Effector memory CD8-positive, alpha-beta T cell (primary cell): ENCODE results near the gene ARHGAP24.
"Not testable (repeated sequence)": the region's sequence is repeated elsewhere in the genome, so short reads cannot be mapped to it uniquely, and the experiment has no call there.

Experiments used
- ATAC-seq: fragments of 150-1000 bp; cut with Tn5 transposase; replicated peaks from 2 replicates; pipeline ENCODE4 v1.10.0; 2021; ENCODE audit warnings: mild to moderate bottlenecking, moderate library complexity
- DNase-seq, 3 experiments: peaks; one replicate each; pipeline ENCODE4 v3.0.0; 2021
- H3K27ac Mint-ChIP-seq, 2 donors: one replicate each; pipeline ENCODE4 v1.8.0; 2022; ENCODE audit warnings: mild to moderate bottlenecking in 2 of 2, mixed read lengths in 2 of 2, moderate library complexity in 2 of 2
- H3K27me3 Mint-ChIP-seq, 2 donors: one replicate each; pipeline ENCODE4 v1.8.0; 2022; ENCODE audit warnings: mixed read lengths in 2 of 2
- H3K36me3 Mint-ChIP-seq: one replicate; pipeline ENCODE4 v1.8.0; 2022; ENCODE audit warnings: mild to moderate bottlenecking, moderate library complexity, mixed read lengths; ENCODE audit not compliant: insufficient read depth
- H3K4me1 Mint-ChIP-seq, 2 donors: one replicate each; pipeline ENCODE4 v1.8.0; 2022; ENCODE audit warnings: low read depth in 2 of 2, mixed read lengths in 2 of 2
- H3K4me3 Mint-ChIP-seq, 2 donors: one replicate each; pipeline ENCODE4 v1.8.0; 2022; ENCODE audit warnings: mild to moderate bottlenecking in 2 of 2, mixed read lengths in 2 of 2, moderate library complexity in 2 of 2
- H3K9me3 Mint-ChIP-seq, 2 donors: one replicate each; pipeline ENCODE4 v1.8.0; 2022; ENCODE audit warnings: mixed read lengths in 2 of 2

Gene ARHGAP24

GRCh38 chr4:85821688-85822455 lies 346.9 kb downstream of the ARHGAP24 start:
- no peak overlapping the region for H3K27ac Mint-ChIP-seq
- DNase-seq (no peak), ATAC-seq (no peak)
- H3K9me3 Mint-ChIP-seq = peaks cover 0 to 4% of the 10 kb centered on the region in 2 donors
- H3K27me3 Mint-ChIP-seq = no peaks in the 10 kb centered on the region
- H3K36me3 Mint-ChIP-seq = no peaks in the 10 kb centered on the region
- no peak overlapping the region for H3K4me3 Mint-ChIP-seq
- H3K4me1 Mint-ChIP-seq = no peaks in the 10 kb centered on the region

GRCh38 chr4:85823295-85823694 lies 348.3 kb downstream of the ARHGAP24 start:
- H3K27ac Mint-ChIP-seq = no peak overlapping the region
- DNase-seq (no peak), ATAC-seq (no peak)
- peaks cover 0 to 4% of the 10 kb centered on the region in 2 donors for H3K9me3 Mint-ChIP-seq
- H3K36me3 Mint-ChIP-seq = no peaks in the 10 kb centered on the region
- no peak overlapping the region for H3K4me3 Mint-ChIP-seq
- H3K27me3 Mint-ChIP-seq = no peaks in the 10 kb centered on the region
- H3K4me1 Mint-ChIP-seq = no peaks in the 10 kb centered on the region

- Mint-ChIP-seq H3K27ac (no peak overlapping the region), H3K4me1 (no peaks in the 10 kb centered on the region), H3K36me3 (no peaks in the 10 kb centered on the region), H3K9me3 (peaks cover 0 to 2% of the 10 kb centered on the region in 2 donors), H3K4me3 (no peak overlapping the region), H3K27me3 (no peaks in the 10 kb centered on the region)
- DNase-seq (no peak), ATAC-seq (no peak)
Observed at GRCh38 chr4:85824166-85824945, 349.4 kb downstream of the ARHGAP24 start.

GRCh38 chr4:85826060-85826678 lies 351.2 kb downstream of the ARHGAP24 start:
- H3K4me1 Mint-ChIP-seq = no peaks in the 10 kb centered on the region
- peaks cover 0 to 3% of the 10 kb centered on the region in 2 donors for H3K9me3 Mint-ChIP-seq
- no peak overlapping the region for H3K4me3 Mint-ChIP-seq
- DNase-seq (no peak), ATAC-seq (no peak)
- H3K27me3 Mint-ChIP-seq = no peaks in the 10 kb centered on the region
- H3K36me3 Mint-ChIP-seq = no peaks in the 10 kb centered on the region
- no peak overlapping the region for H3K27ac Mint-ChIP-seq

- Mint-ChIP-seq H3K4me3 (no peak overlapping the region), H3K9me3 (peaks cover 0 to 3% of the 10 kb centered on the region in 2 donors), H3K27ac (no peak overlapping the region), H3K4me1 (no peaks in the 10 kb centered on the region), H3K27me3 (no peaks in the 10 kb centered on the region), H3K36me3 (no peaks in the 10 kb centered on the region)
- ATAC-seq (no peak), DNase-seq (no peak)
Observed at GRCh38 chr4:85828027-85828890, 353.3 kb downstream of the ARHGAP24 start.

DNA sequence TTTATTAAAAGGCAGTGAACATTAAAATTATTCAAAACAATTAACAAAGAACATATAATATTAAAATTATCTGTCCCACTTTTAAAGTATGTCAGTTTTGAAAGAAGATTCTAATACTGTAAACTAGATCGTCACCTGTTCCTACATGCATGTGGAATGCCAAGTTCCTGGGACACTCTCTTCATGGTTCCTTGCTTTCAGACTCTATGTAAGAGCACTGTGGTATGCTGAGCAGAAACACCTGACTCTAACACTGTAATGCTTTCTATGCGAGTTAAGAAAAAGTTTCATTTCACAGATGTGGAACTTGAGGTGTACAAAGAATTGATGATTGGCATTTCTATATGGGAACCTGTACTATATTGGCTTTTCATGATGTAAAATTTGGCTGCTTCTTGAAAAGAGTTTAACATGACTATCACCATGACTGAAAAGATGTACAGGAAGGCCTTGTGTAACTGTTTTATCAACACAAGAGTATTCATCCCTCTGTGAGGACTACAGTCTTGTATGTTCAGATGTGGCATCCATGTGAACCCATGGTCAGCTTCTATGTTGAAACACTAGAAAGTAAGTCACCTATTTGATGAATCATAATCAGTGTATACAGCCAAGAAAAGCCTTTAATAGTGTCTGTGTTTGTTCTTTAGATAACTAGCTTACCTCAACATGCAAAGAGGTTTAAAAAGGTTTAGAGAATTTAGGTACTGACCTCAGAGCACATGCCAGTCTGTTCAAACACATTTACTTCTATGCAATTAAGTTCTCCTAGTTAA lies 354.5 kb downstream of the ARHGAP24 start:
- no peak for DNase-seq
- H3K4me3 Mint-ChIP-seq = no peak overlapping the region
- no peaks in the 10 kb centered on the region for H3K4me1 Mint-ChIP-seq
- H3K27me3 Mint-ChIP-seq = no peaks in the 10 kb centered on the region
- no peaks in the 10 kb centered on the region for H3K36me3 Mint-ChIP-seq
- peaks cover 0 to 3% of the 10 kb centered on the region in 2 donors for H3K9me3 Mint-ChIP-seq
- no peak for ATAC-seq
- H3K27ac Mint-ChIP-seq = no peak overlapping the region

DNA sequence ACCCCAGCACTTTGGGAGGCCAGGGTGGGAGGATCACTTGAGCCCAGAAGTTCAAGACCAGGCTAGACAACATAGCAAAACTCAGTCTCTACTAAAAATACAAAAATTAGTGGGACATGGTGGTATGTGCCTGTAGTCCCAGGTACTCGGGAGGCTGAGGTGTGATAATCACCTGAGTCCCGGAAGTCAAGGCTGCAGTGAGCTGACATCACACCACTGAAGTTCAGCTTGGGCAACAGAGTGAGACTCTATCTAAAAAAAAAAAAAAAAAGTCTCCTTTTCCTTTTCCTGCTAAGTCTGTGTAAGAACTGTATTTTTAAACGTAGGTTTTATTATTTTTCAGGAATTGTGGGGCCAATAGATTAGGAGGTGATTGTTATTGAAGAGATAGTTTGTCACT lies 356.7 kb downstream of the ARHGAP24 start:
- peaks cover 0 to 3% of the 10 kb centered on the region in 2 donors for H3K9me3 Mint-ChIP-seq
- DNase-seq (no peak), ATAC-seq (no peak)
- no peaks in the 10 kb centered on the region for H3K4me1 Mint-ChIP-seq
- no peaks in the 10 kb centered on the region for H3K27me3 Mint-ChIP-seq
- no peak overlapping the region for H3K4me3 Mint-ChIP-seq
- no peaks in the 10 kb centered on the region for H3K36me3 Mint-ChIP-seq
- no peak overlapping the region for H3K27ac Mint-ChIP-seq

DNA sequence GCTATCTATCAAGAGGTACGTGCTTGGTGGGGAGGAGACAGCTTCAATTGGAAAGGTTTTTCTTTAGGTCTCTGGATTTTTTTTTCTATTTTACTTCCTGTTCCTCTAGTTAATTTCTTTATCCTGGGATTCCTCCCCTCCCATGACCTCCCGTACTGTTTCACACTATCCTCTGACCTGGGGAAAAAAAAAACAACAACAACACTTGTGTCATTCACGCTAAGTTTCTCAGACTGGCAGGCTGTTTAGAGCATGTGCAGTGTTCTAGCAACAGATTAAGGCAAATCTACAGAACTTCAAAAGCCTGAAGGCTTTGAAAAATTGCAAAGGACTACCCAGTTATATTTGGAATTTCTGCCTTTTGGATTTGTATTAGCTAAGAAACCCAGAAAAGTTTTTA lies 358.4 kb downstream of the ARHGAP24 start:
- DNase-seq (no peak), ATAC-seq (no peak)
- H3K27ac Mint-ChIP-seq = no peak overlapping the region
- H3K36me3 Mint-ChIP-seq = no peaks in the 10 kb centered on the region
- peaks cover 0 to 4% of the 10 kb centered on the region in 2 donors for H3K9me3 Mint-ChIP-seq
- H3K4me3 Mint-ChIP-seq = no peak overlapping the region
- no peaks in the 10 kb centered on the region for H3K4me1 Mint-ChIP-seq
- no peaks in the 10 kb centered on the region for H3K27me3 Mint-ChIP-seq

- ATAC-seq (no peak), DNase-seq (no peak)
- H3K4me1 Mint-ChIP-seq = no peaks in the 10 kb centered on the region
- peaks cover 6% of the 10 kb centered on the region in 2 donors for H3K9me3 Mint-ChIP-seq
- no peaks in the 10 kb centered on the region for H3K36me3 Mint-ChIP-seq
- no peak overlapping the region for H3K27ac Mint-ChIP-seq
- no peaks in the 10 kb centered on the region for H3K27me3 Mint-ChIP-seq
- H3K4me3 Mint-ChIP-seq = no peak overlapping the region
Observed at GRCh38 chr4:85834934-85835333, 360.0 kb downstream of the ARHGAP24 start.

DNA sequence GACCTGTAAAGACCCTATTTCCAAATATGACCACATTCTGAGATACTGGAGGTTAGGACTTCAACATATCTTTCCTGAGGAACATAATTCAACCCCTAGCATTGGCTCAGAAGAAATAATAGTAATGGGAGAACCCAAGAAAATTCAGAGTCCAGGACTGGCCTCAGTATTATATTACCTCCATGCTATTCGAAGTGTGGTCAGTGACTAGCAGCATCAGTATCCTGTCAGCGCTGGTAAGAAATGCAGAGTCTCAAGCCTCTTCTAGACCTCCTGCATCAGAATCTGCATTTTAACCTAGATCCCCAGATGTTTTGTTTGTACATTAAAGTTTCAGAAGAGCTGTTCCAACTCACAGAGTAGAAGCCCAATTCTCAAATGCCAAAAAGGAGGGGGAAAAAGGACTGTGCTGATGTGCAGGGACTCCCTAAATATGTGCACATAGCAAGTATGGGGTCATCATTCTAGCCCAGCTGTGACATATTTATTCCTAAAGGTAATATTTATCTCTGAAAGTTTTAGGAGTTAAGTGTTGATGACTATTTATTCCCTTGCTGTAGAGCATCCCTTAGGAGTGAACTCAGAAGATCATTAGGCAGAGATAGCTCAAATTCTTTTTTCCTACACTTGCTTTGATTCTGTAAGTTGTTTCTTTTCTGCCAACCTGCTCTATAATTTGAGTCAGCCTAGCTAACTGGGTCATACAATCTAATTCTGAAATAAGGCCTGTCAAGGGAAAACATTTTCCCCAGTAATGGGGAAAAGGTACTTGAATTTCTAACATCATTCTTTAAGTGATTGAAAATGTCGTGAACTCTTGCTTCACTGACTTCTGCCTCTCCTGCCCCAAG lies 361.9 kb downstream of the ARHGAP24 start:
- Mint-ChIP-seq H3K4me1 (no peaks in the 10 kb centered on the region), H3K9me3 (peaks cover 4 to 6% of the 10 kb centered on the region in 2 donors), H3K27ac (no peak overlapping the region), H3K4me3 (no peak overlapping the region), H3K27me3 (no peaks in the 10 kb centered on the region), H3K36me3 (no peaks in the 10 kb centered on the region)
- ATAC-seq (no peak), DNase-seq (no peak)

GRCh38 chr4:85837439-85837733 lies 362.4 kb downstream of the ARHGAP24 start:
- ATAC-seq = no peak

GRCh38 chr4:85839981-85840451 lies 365.1 kb downstream of the ARHGAP24 start:
- H3K4me3 Mint-ChIP-seq, H3K27ac Mint-ChIP-seq, H3K9me3 Mint-ChIP-seq, H3K4me1 Mint-ChIP-seq, H3K27me3 Mint-ChIP-seq, ATAC-seq, DNase-seq, H3K36me3 Mint-ChIP-seq: not testable (repeated sequence)

More at GRCh38 chr4:85837439-85837733, 362.4 kb downstream of the ARHGAP24 start:
- no peak for DNase-seq
- H3K4me1 Mint-ChIP-seq = no peaks in the 10 kb centered on the region
- no peak overlapping the region for H3K4me3 Mint-ChIP-seq
- H3K9me3 Mint-ChIP-seq = peaks cover 4 to 6% of the 10 kb centered on the region in 2 donors
- no peaks in the 10 kb centered on the region for H3K36me3 Mint-ChIP-seq
- no peak overlapping the region for H3K27ac Mint-ChIP-seq
- H3K27me3 Mint-ChIP-seq = no peaks in the 10 kb centered on the region
